Keratinocyte (primary cell): ENCODE measurements around the gene CCT7. TPM values are rescaled to one million over a fixed set of nuclear protein-coding genes. Genes with fewer than 3 reads are reported as not detected.

Source experiments
- DNase-seq: peaks from one replicate; pipeline ENCODE4 v3.0.0-alpha.2; 2011; ENCODE audit warnings: low read depth, missing footprints, low spot score
- FAIRE-seq: peaks from 2 replicates; lab custom pipeline; 2011; peaks lifted over from hg19 to GRCh38; lab: Jason Lieb, UNC
- H2AFZ ChIP-seq: 2 replicates; pipeline ENCODE4 v1.6.0; 2012; ENCODE audit warnings: low read length, control low read depth, inconsistent platforms; ENCODE audit not compliant: control insufficient read depth
- H3K27ac ChIP-seq: 2 replicates; pipeline ENCODE4 v1.5.1; 2011; ENCODE audit warnings: low read length; ENCODE audit not compliant: control insufficient read depth, insufficient read depth
- H3K27me3 ChIP-seq: 3 replicates; pipeline ENCODE4 v1.6.0; 2011; ENCODE audit warnings: low read length; ENCODE audit not compliant: control insufficient read depth, insufficient read depth; ENCODE audit errors: extremely low read depth
- H3K36me3 ChIP-seq, 2 experiments: 2 replicates in 1 of 2; 3 replicates in 1 of 2; pipeline ENCODE4 v1.5.1; 2011; ENCODE audit warnings: low read length in 2 of 2, mild to moderate bottlenecking in 1 of 2; ENCODE audit not compliant: control insufficient read depth in 2 of 2, insufficient read depth in 2 of 2; ENCODE audit errors: extremely low read depth in 1 of 2
- H3K4me1 ChIP-seq: 3 replicates; pipeline ENCODE4 v1.5.1; 2011; ENCODE audit warnings: low read length; ENCODE audit not compliant: control insufficient read depth, insufficient read depth; ENCODE audit errors: extremely low read depth
- H3K4me2 ChIP-seq: 3 replicates; pipeline ENCODE4 v1.6.0; 2011; ENCODE audit warnings: low read depth, low read length; ENCODE audit not compliant: control insufficient read depth, insufficient read depth; ENCODE audit errors: extremely low read depth
- H3K4me3 ChIP-seq, 3 experiments: fragments of 200-600 bp in 1 of 3; sonication (generic) in 1 of 3; 2 replicates in 2 of 3; 3 replicates in 1 of 3; pipeline ENCODE4 v1.5.1; 2011 to 2016; ENCODE audit warnings: low read length in 3 of 3, mild to moderate bottlenecking in 3 of 3, control low read depth in 2 of 3, inconsistent platforms in 1 of 3, low read depth in 1 of 3, mixed read lengths in 1 of 3, mixed run types in 1 of 3, moderate library complexity in 1 of 3; ENCODE audit not compliant: control insufficient read depth in 2 of 3, insufficient read depth in 2 of 3; ENCODE audit errors: extremely low read depth in 1 of 3
- H3K79me2 ChIP-seq: 2 replicates; pipeline ENCODE4 v1.6.0; 2012; ENCODE audit warnings: low read length; ENCODE audit not compliant: control insufficient read depth, insufficient read depth
- H3K9ac ChIP-seq: 3 replicates; pipeline ENCODE4 v1.6.0; 2011; ENCODE audit warnings: low read length; ENCODE audit not compliant: control insufficient read depth, insufficient read depth; ENCODE audit errors: extremely low read depth
- H3K9me1 ChIP-seq: 3 replicates; pipeline ENCODE4 v1.6.0; 2011; ENCODE audit warnings: low read length; ENCODE audit not compliant: control insufficient read depth, insufficient read depth; ENCODE audit errors: extremely low read depth
- H3K9me3 ChIP-seq: 2 replicates; pipeline ENCODE4 v1.5.1; 2012; ENCODE audit warnings: low read depth, low read length; ENCODE audit not compliant: control insufficient read depth
- H4K20me1 ChIP-seq: 3 replicates; pipeline ENCODE4 v1.6.0; 2011; ENCODE audit warnings: low read length; ENCODE audit not compliant: control insufficient read depth, insufficient read depth; ENCODE audit errors: extremely low read depth
- CTCF ChIP-seq, 3 experiments: IDR thresholded peaks in 1 of 3; conservative IDR thresholded peaks in 1 of 3; optimal IDR thresholded peaks in 1 of 3; 2 replicates in 2 of 3; 3 replicates in 1 of 3; pipeline versions ENCODE3 to v1.5.1; 2011; ENCODE audit warnings: low read length in 3 of 3, mild to moderate bottlenecking in 3 of 3, moderate library complexity in 2 of 3, control low read depth in 1 of 3, inconsistent platforms in 1 of 3; ENCODE audit not compliant: insufficient read depth in 2 of 3; ENCODE audit errors: extremely low read depth in 1 of 3
- EZH2 ChIP-seq: IDR thresholded peaks from one replicate; pipeline ENCODE4 v1.6.1; 2012; ENCODE audit warnings: inconsistent platforms, mild to moderate bottlenecking, low read length, moderate library complexity
- dilution Hi-C: fragments of 300-500 bp; cut with MboI; formaldehyde crosslinking; loops from one replicate; pipeline ENCODE4 v1.7.0; 2020; ENCODE audit warnings: low sequenced_read_pairs; ENCODE audit not compliant: extremely low pct_ligation_motif_present
- polyA plus RNA-seq, 5 experiments: library from polyadenylated mRNA; depleted of rRNA in 3 of 5; stranded (reverse) in 3 of 5; stranded (forward) in 1 of 5; unstranded in 1 of 5; fragments of >200 nt; gene quantifications; 1 replicate in 1 of 5; 2 replicates in 3 of 5; 3 replicates in 1 of 5; pipeline versions ENCODE4 v1.2.1 to v1.2.3, GENCODE V29; 2011 to 2012; ENCODE audit warnings: missing spikeins in 2 of 5, low read depth in 1 of 5, low replicate concordance in 1 of 5

Gene CCT7
- polyA plus RNA-seq, 1 donor (not counting 4 experiments of a cell fraction or from before 2014, with no cell fraction given), result 357 TPM

GRCh38 chr2:73205611-73206010 is 28.5 kb upstream of the CCT7 start:
- TF ChIP-seq CTCF (optimal IDR thresholded peaks at IDR 0.05 in 1 of 3, IDR thresholded peaks at IDR 0.05 in 1 of 3, conservative IDR thresholded peaks at IDR 0.05 in 1 of 3; ENCODE audit: extremely low read depth in 1 of 3, insufficient read depth in 2 of 3, low read length in 3 of 3) (no peak), EZH2 (no peak)
- no peak overlapping the region for H3K4me3 ChIP-seq
- peaks cover 6% of the 10 kb centered on the region for H3K4me1 ChIP-seq
- no peaks in the 10 kb centered on the region for H3K79me2 ChIP-seq
- no peak overlapping the region for H3K9ac ChIP-seq
- H3K36me3 ChIP-seq, result no peaks in the 10 kb centered on the region
- peaks cover 33% of the 10 kb centered on the region for H3K27me3 ChIP-seq
- H3K9me3 ChIP-seq, result no peaks in the 10 kb centered on the region
- DNase-seq (no peak), FAIRE-seq (no peak)
- H3K4me2 ChIP-seq, result no peak overlapping the region
- no peaks in the 10 kb centered on the region for H3K9me1 ChIP-seq
- no peak overlapping the region for H2AFZ ChIP-seq
- no peak overlapping the region for H3K27ac ChIP-seq
- dilution Hi-C loops, result no loop called here
- H4K20me1 ChIP-seq, result no peaks in the 10 kb centered on the region

GRCh38 chr2:73208258-73208657 is 25.9 kb upstream of the CCT7 start:
- FAIRE-seq, result no peak
- Histone ChIP-seq H3K4me2 (no peak overlapping the region), H2AFZ (no peak overlapping the region)

More at GRCh38 chr2:73208258-73208657, 25.9 kb upstream of the CCT7 start:
- TF ChIP-seq EZH2, result no peak
- no peak for TF ChIP-seq CTCF (optimal IDR thresholded peaks at IDR 0.05 in 1 of 3, IDR thresholded peaks at IDR 0.05 in 1 of 3, conservative IDR thresholded peaks at IDR 0.05 in 1 of 3; ENCODE audit: extremely low read depth in 1 of 3, insufficient read depth in 2 of 3, low read length in 3 of 3)
- H3K27me3 ChIP-seq, result peaks cover 11% of the 10 kb centered on the region
- H3K9me1 ChIP-seq, result no peaks in the 10 kb centered on the region
- H3K9me3 ChIP-seq, result no peaks in the 10 kb centered on the region
- dilution Hi-C loops, result no loop called here
- DNase-seq, result no peak
- H3K4me1 ChIP-seq, result no peaks in the 10 kb centered on the region
- H3K27ac ChIP-seq, result no peak overlapping the region
- no peak overlapping the region for H3K9ac ChIP-seq
- no peaks in the 10 kb centered on the region for H4K20me1 ChIP-seq
- H3K36me3 ChIP-seq, result no peaks in the 10 kb centered on the region
- H3K79me2 ChIP-seq, result no peaks in the 10 kb centered on the region
- H3K4me3 ChIP-seq, result no peak overlapping the region
